Activated CD8-positive, alpha-beta memory T cell treated with anti-CD3 and anti-CD28 coated beads for 4 hours (primary cell): ENCODE results near the gene TBC1D16.

Source experiments
- DNase-seq, 2 donors: peaks; one replicate each; pipeline ENCODE4 v3.0.0-alpha.2; 2020; ENCODE audit warnings: low read depth in 2 of 2

Gene TBC1D16

GRCh38 chr17:79988185-79988971, 47.3 kb downstream of the TBC1D16 start:
- no peak for DNase-seq

- no peak for DNase-seq
Measured at GRCh38 chr17:79987935-79988184, 47.8 kb downstream of the TBC1D16 start.

- no peak for DNase-seq
Measured at GRCh38 chr17:79987187-79987934, 48.3 kb downstream of the TBC1D16 start.

GRCh38 chr17:79986411-79987186, 49.1 kb downstream of the TBC1D16 start:
- DNase-seq, result no peak

- no peak for DNase-seq
Measured at GRCh38 chr17:79985943-79986391, 49.7 kb downstream of the TBC1D16 start.

- DNase-seq, result no peak
Measured at GRCh38 chr17:79985361-79985942, 50.2 kb downstream of the TBC1D16 start.

- DNase-seq, result no peak
Measured at GRCh38 chr17:79984877-79985276, 50.8 kb downstream of the TBC1D16 start.

GRCh38 chr17:79984045-79984840, 51.4 kb downstream of the TBC1D16 start:
- DNase-seq, result no peak

GRCh38 chr17:79983456-79983855, 52.2 kb downstream of the TBC1D16 start:
- no peak for DNase-seq

GRCh38 chr17:79982986-79983385, 52.7 kb downstream of the TBC1D16 start:
- DNase-seq, result no peak

GRCh38 chr17:79981661-79982101, 54.0 kb downstream of the TBC1D16 start:
- no peak for DNase-seq

- DNase-seq, result no peak
Measured at GRCh38 chr17:79981090-79981489, 54.6 kb downstream of the TBC1D16 start.

GRCh38 chr17:79980246-79981043, 55.2 kb downstream of the TBC1D16 start:
- DNase-seq, result no peak

GRCh38 chr17:79979816-79980215, 55.9 kb downstream of the TBC1D16 start:
- no peak for DNase-seq

- DNase-seq, result no peak
Measured at GRCh38 chr17:79979221-79979741, 56.4 kb downstream of the TBC1D16 start.

- DNase-seq, result no peak
Measured at GRCh38 chr17:79978548-79978855, 57.2 kb downstream of the TBC1D16 start.

GRCh38 chr17:79977708-79978547, 57.7 kb downstream of the TBC1D16 start:
- DNase-seq, result no peak

- DNase-seq, result no peak
Measured at GRCh38 chr17:79977161-79977631, 58.5 kb downstream of the TBC1D16 start.

GRCh38 chr17:79976451-79976850, 59.2 kb downstream of the TBC1D16 start:
- DNase-seq, result no peak
